Calu3 (cell line): Measurements from ENCODE around the gene SCNN1A. TPM values are rescaled to one million over a fixed set of nuclear protein-coding genes. Genes with fewer than 3 reads are reported as not detected.
"Not testable (repeated sequence)": the region's sequence is repeated elsewhere in the genome, so short reads cannot be mapped to it uniquely, and the experiment has no call there.

Experiments
- BruUV-seq: library from RNA; stranded (reverse); fragments of 400-500 nt; replicated peaks from 2 replicates; lab custom pipeline; 2021; lab: Mats Ljungman, UMichigan
- CTCF ChIA-PET: fragments of 300-600 bp; sonication (Branson Sonifier 250); formaldehyde crosslinking; loops from one replicate; lab custom pipeline; 2022; ENCODE audit warnings: antibody characterized with exemption; lab: Charles Lee
- DNase-seq: peaks from one replicate; pipeline ENCODE4 v3.0.0; 2022
- H3K27ac Mint-ChIP-seq: one replicate; pipeline ENCODE4 v1.8.0; 2022; ENCODE audit warnings: mixed read lengths; ENCODE audit not compliant: unreplicated experiment
- H3K27me3 Mint-ChIP-seq: one replicate; pipeline ENCODE4 v1.8.0; 2022; ENCODE audit warnings: mixed read lengths; ENCODE audit not compliant: unreplicated experiment
- H3K36me3 Mint-ChIP-seq: one replicate; pipeline ENCODE4 v1.8.0; 2022; ENCODE audit warnings: mild to moderate bottlenecking, moderate library complexity, mixed read lengths; ENCODE audit not compliant: insufficient read depth, unreplicated experiment
- H3K4me1 Mint-ChIP-seq: one replicate; pipeline ENCODE4 v1.8.0; 2022; ENCODE audit warnings: mild to moderate bottlenecking, low read depth, mixed read lengths; ENCODE audit not compliant: unreplicated experiment
- H3K4me3 Mint-ChIP-seq: one replicate; pipeline ENCODE4 v1.8.0; 2022; ENCODE audit warnings: mild to moderate bottlenecking, low read depth, moderate library complexity, mixed read lengths; ENCODE audit not compliant: unreplicated experiment
- H3K9me3 Mint-ChIP-seq: one replicate; pipeline ENCODE4 v1.8.0; 2022; ENCODE audit warnings: low read depth, mixed read lengths; ENCODE audit not compliant: unreplicated experiment
- CTCF ChIP-seq: fragments of 200-600 bp; IDR thresholded peaks from one replicate; pipeline ENCODE4 v1.8.0; 2022; ENCODE audit warnings: antibody characterized with exemption; ENCODE audit not compliant: unreplicated experiment
- intact Hi-C: fragments of 100-400 bp; cut with micrococcal nuclease; formaldehyde crosslinking; loops from one replicate; pipeline ENCODE4 v1.10.0; 2022; ENCODE audit not compliant: unreplicated experiment
- total RNA-seq: library from RNA; stranded (reverse); gene quantifications from 2 replicates; pipeline ENCODE4 v1.2.3, GENCODE V29; 2022

The SCNN1A gene
- total RNA-seq, 1 experiment from 2014 or later, result 53.5 TPM

- intact Hi-C loops, result loop anchor here (10.0 kb wide), 1 partner anchor 195 kb away; the partner anchor contains the start of gene GAPDH
- H3K27me3 Mint-ChIP-seq, result no peaks in the 10 kb centered on the region
- CTCF ChIA-PET, result interaction anchor here (1.9 kb wide), 1 partner anchor 31 kb away, joined by 7 read pairs; no protein-coding TSS in a partner anchor
- DNase-seq, result no peak
- H3K27ac Mint-ChIP-seq, result no peak overlapping the region
- H3K36me3 Mint-ChIP-seq, result peaks cover 11% of the 10 kb centered on the region
- no TSS peak for BruUV-seq
- no peak overlapping the region for H3K4me3 Mint-ChIP-seq
- no peaks in the 10 kb centered on the region for H3K9me3 Mint-ChIP-seq
- TF ChIP-seq CTCF, result no peak
- H3K4me1 Mint-ChIP-seq, result peaks cover 37% of the 10 kb centered on the region
These were observed 35.2 kb downstream of the SCNN1A start for GRCh38 chr12:6340032-6340638.

GRCh38 chr12:6338955-6339354 is 36.4 kb downstream of the SCNN1A start:
- Mint-ChIP-seq H3K36me3 (peaks cover 13% of the 10 kb centered on the region), H3K27me3 (no peaks in the 10 kb centered on the region), H3K27ac (no peak overlapping the region), H3K9me3 (no peaks in the 10 kb centered on the region), H3K4me1 (peaks cover 41% of the 10 kb centered on the region), H3K4me3 (no peak overlapping the region)
- BruUV-seq, result no TSS peak
- DNase-seq, result no peak
- intact Hi-C loops, result loop anchor here (5.0 kb wide), 1 partner anchor 128 kb away; no protein-coding TSS in a partner anchor
- CTCF ChIA-PET, result interaction anchor here (0.9 to 1.9 kb wide), 4 partner anchors 24 to 126 kb away, joined by 3 to 7 read pairs (median 4); no protein-coding TSS in a partner anchor
- no peak for TF ChIP-seq CTCF

- CTCF ChIA-PET, result interaction anchor here (1.3 to 1.9 kb wide), 2 partner anchors 24 to 32 kb away, joined by 4 to 7 read pairs; no protein-coding TSS in a partner anchor
- H3K27me3 Mint-ChIP-seq, H3K9me3 Mint-ChIP-seq, BruUV-seq, H3K4me3 Mint-ChIP-seq, H3K27ac Mint-ChIP-seq, DNase-seq: not testable (repeated sequence)
- intact Hi-C loops, result loop anchor here (5.0 kb wide), 1 partner anchor 129 kb away; no protein-coding TSS in a partner anchor
- H3K36me3 Mint-ChIP-seq, result peaks cover 17% of the 10 kb centered on the region
- peaks cover 41% of the 10 kb centered on the region for H3K4me1 Mint-ChIP-seq
These were observed 36.8 kb downstream of the SCNN1A start for GRCh38 chr12:6338536-6338935.

GRCh38 chr12:6337958-6338433 is 37.4 kb downstream of the SCNN1A start:
- no peak for DNase-seq
- Mint-ChIP-seq H3K9me3 (no peaks in the 10 kb centered on the region), H3K27ac (no peak overlapping the region), H3K27me3 (no peaks in the 10 kb centered on the region), H3K4me3 (no peak overlapping the region), H3K4me1 (peaks cover 41% of the 10 kb centered on the region), H3K36me3 (peaks cover 21% of the 10 kb centered on the region)
- no TSS peak for BruUV-seq
- intact Hi-C loops, result loop anchor here (5.0 kb wide), 1 partner anchor 129 kb away; no protein-coding TSS in a partner anchor
- CTCF ChIA-PET, result interaction anchor here (3.2 kb wide), 1 partner anchor 18 kb away, joined by 10 read pairs; no protein-coding TSS in a partner anchor
- no peak for TF ChIP-seq CTCF
